ENCODE results near the gene KCNG2.

The KCNG2 gene

GRCh38 chr18:79926306-79926705, 128.6 kb downstream of the KCNG2 start:
- H3K27ac Mint-ChIP-seq, result no peak overlapping the region
- DNase-seq (no peak), ATAC-seq (replicated peaks) (no peak)
- no peaks in the 10 kb centered on the region for H3K27me3 Mint-ChIP-seq
- peaks cover 7 to 16% of the 10 kb centered on the region in 2 donors for H3K9me3 Mint-ChIP-seq
- H3K36me3 Mint-ChIP-seq (ENCODE audit: insufficient read depth), result peaks cover 59% of the 10 kb centered on the region
- no peak overlapping the region for H3K4me3 Mint-ChIP-seq
- peaks cover 7 to 8% of the 10 kb centered on the region in 2 donors for H3K4me1 Mint-ChIP-seq (ENCODE audit: low read depth in 2 of 2)

GRCh38 chr18:79926715-79927606, 129.2 kb downstream of the KCNG2 start:
- DNase-seq (no peak), ATAC-seq (replicated peaks) (no peak)
- Mint-ChIP-seq H3K9me3 (peaks cover 7 to 17% of the 10 kb centered on the region in 2 donors), H3K27me3 (no peaks in the 10 kb centered on the region), H3K4me1 (ENCODE audit: low read depth in 2 of 2) (peaks cover 7 to 8% of the 10 kb centered on the region in 2 donors), H3K36me3 (ENCODE audit: insufficient read depth) (peaks cover 54% of the 10 kb centered on the region), H3K4me3 (no peak overlapping the region), H3K27ac (no peak overlapping the region)

GRCh38 chr18:79927607-79928562, 130.1 kb downstream of the KCNG2 start:
- Mint-ChIP-seq H3K36me3 (ENCODE audit: insufficient read depth) (peaks cover 45% of the 10 kb centered on the region), H3K27me3 (no peaks in the 10 kb centered on the region), H3K4me1 (ENCODE audit: low read depth in 2 of 2) (peaks cover 7 to 8% of the 10 kb centered on the region in 2 donors), H3K4me3 (no peak overlapping the region), H3K27ac (no peak overlapping the region), H3K9me3 (peaks cover 7 to 24% of the 10 kb centered on the region in 2 donors)
- ATAC-seq (replicated peaks) (no peak), DNase-seq (no peak)

- Mint-ChIP-seq H3K27me3 (no peaks in the 10 kb centered on the region), H3K27ac (no peak overlapping the region), H3K4me3 (peak overlapping the region in 1 of 2 donors; percentile 25), H3K4me1 (ENCODE audit: low read depth in 2 of 2) (peaks cover 7 to 8% of the 10 kb centered on the region in 2 donors), H3K9me3 (peaks cover 7 to 31% of the 10 kb centered on the region in 2 donors), H3K36me3 (ENCODE audit: insufficient read depth) (peaks cover 43% of the 10 kb centered on the region)
- no peak for DNase-seq
- no peak for ATAC-seq (replicated peaks)
These were observed 130.8 kb downstream of the KCNG2 start for GRCh38 chr18:79928563-79928960.

GRCh38 chr18:79930020-79930642, 132.4 kb downstream of the KCNG2 start:
- peak overlapping the region in 1 of 2 donors; percentile 64 for H3K27ac Mint-ChIP-seq

GRCh38 chr18:79931475-79931874, 133.7 kb downstream of the KCNG2 start:
- Mint-ChIP-seq H3K9me3 (peaks cover 9 to 43% of the 10 kb centered on the region in 2 donors), H3K4me1 (ENCODE audit: low read depth in 2 of 2) (peaks cover 6 to 7% of the 10 kb centered on the region in 2 donors), H3K27me3 (no peaks in the 10 kb centered on the region), H3K36me3 (ENCODE audit: insufficient read depth) (peaks cover 29% of the 10 kb centered on the region), H3K27ac (no peak overlapping the region), H3K4me3 (no peak overlapping the region)
- ATAC-seq (replicated peaks), result no peak
- DNase-seq, result no peak

More at GRCh38 chr18:79930020-79930642, 132.4 kb downstream of the KCNG2 start:
- Mint-ChIP-seq H3K9me3 (peaks cover 7 to 36% of the 10 kb centered on the region in 2 donors), H3K4me1 (ENCODE audit: low read depth in 2 of 2) (peaks cover 7 to 8% of the 10 kb centered on the region in 2 donors), H3K4me3 (no peak overlapping the region), H3K36me3 (ENCODE audit: insufficient read depth) (peaks cover 38% of the 10 kb centered on the region), H3K27me3 (no peaks in the 10 kb centered on the region)
- no peak for DNase-seq
- ATAC-seq (replicated peaks), result no peak

- Mint-ChIP-seq H3K27ac (no peak overlapping the region), H3K9me3 (peaks cover 9 to 43% of the 10 kb centered on the region in 2 donors), H3K4me3 (no peak overlapping the region), H3K4me1 (ENCODE audit: low read depth in 2 of 2) (peaks cover 5 to 14% of the 10 kb centered on the region in 2 donors), H3K36me3 (ENCODE audit: insufficient read depth) (peaks cover 30% of the 10 kb centered on the region), H3K27me3 (no peaks in the 10 kb centered on the region)
- ATAC-seq (replicated peaks) (no peak), DNase-seq (no peak)
These were observed 135.2 kb downstream of the KCNG2 start for GRCh38 chr18:79932907-79933306.

GRCh38 chr18:79933765-79934164, 136.0 kb downstream of the KCNG2 start:
- H3K9me3 Mint-ChIP-seq, result peaks cover 9 to 41% of the 10 kb centered on the region in 2 donors
- no peak for ATAC-seq (replicated peaks)
- no peak for DNase-seq
- no peak overlapping the region for H3K27ac Mint-ChIP-seq
- H3K4me3 Mint-ChIP-seq, result no peak overlapping the region
- H3K4me1 Mint-ChIP-seq (ENCODE audit: low read depth in 2 of 2), result peaks cover 5 to 14% of the 10 kb centered on the region in 2 donors
- peaks cover 34% of the 10 kb centered on the region for H3K36me3 Mint-ChIP-seq (ENCODE audit: insufficient read depth)
- no peaks in the 10 kb centered on the region for H3K27me3 Mint-ChIP-seq

- Mint-ChIP-seq H3K36me3 (ENCODE audit: insufficient read depth) (peaks cover 39% of the 10 kb centered on the region), H3K9me3 (peaks cover 5 to 33% of the 10 kb centered on the region in 2 donors)
These were observed 136.8 kb downstream of the KCNG2 start for GRCh38 chr18:79934311-79935097.

GRCh38 chr18:79935098-79935480, 137.4 kb downstream of the KCNG2 start:
- Mint-ChIP-seq H3K27ac (no peak overlapping the region), H3K27me3 (no peaks in the 10 kb centered on the region), H3K9me3 (peaks cover 2 to 27% of the 10 kb centered on the region in 2 donors), H3K36me3 (ENCODE audit: insufficient read depth) (peaks cover 39% of the 10 kb centered on the region), H3K4me3 (no peak overlapping the region), H3K4me1 (ENCODE audit: low read depth in 2 of 2) (peaks cover 7 to 14% of the 10 kb centered on the region in 2 donors)
- DNase-seq (no peak), ATAC-seq (replicated peaks) (no peak)

More at GRCh38 chr18:79934311-79935097, 136.8 kb downstream of the KCNG2 start:
- DNase-seq (no peak), ATAC-seq (replicated peaks) (no peak)
- no peak overlapping the region for H3K27ac Mint-ChIP-seq
- H3K4me1 Mint-ChIP-seq (ENCODE audit: low read depth in 2 of 2), result peaks cover 3 to 10% of the 10 kb centered on the region in 2 donors
- H3K27me3 Mint-ChIP-seq, result no peaks in the 10 kb centered on the region
- H3K4me3 Mint-ChIP-seq, result no peak overlapping the region

- no peak overlapping the region for H3K4me3 Mint-ChIP-seq
- DNase-seq (no peak), ATAC-seq (replicated peaks) (no peak)
- no peaks in the 10 kb centered on the region for H3K27me3 Mint-ChIP-seq
- peaks cover 2 to 27% of the 10 kb centered on the region in 2 donors for H3K9me3 Mint-ChIP-seq
- no peak overlapping the region for H3K27ac Mint-ChIP-seq
- peaks cover 7 to 14% of the 10 kb centered on the region in 2 donors for H3K4me1 Mint-ChIP-seq (ENCODE audit: low read depth in 2 of 2)
- peaks cover 40% of the 10 kb centered on the region for H3K36me3 Mint-ChIP-seq (ENCODE audit: insufficient read depth)
These were observed 137.8 kb downstream of the KCNG2 start for GRCh38 chr18:79935499-79935898.

- peaks cover 2 to 27% of the 10 kb centered on the region in 2 donors for H3K9me3 Mint-ChIP-seq
These were observed 138.2 kb downstream of the KCNG2 start for GRCh38 chr18:79935925-79936324.

More at GRCh38 chr18:79935925-79936324, 138.2 kb downstream of the KCNG2 start:
- peaks cover 40% of the 10 kb centered on the region for H3K36me3 Mint-ChIP-seq (ENCODE audit: insufficient read depth)
- peaks cover 7 to 14% of the 10 kb centered on the region in 2 donors for H3K4me1 Mint-ChIP-seq (ENCODE audit: low read depth in 2 of 2)
- ATAC-seq (replicated peaks) (no peak), DNase-seq (no peak)
- H3K27ac Mint-ChIP-seq, result no peak overlapping the region
- no peak overlapping the region for H3K4me3 Mint-ChIP-seq
- no peaks in the 10 kb centered on the region for H3K27me3 Mint-ChIP-seq

Data from effector memory CD8-positive, alpha-beta T cell (primary cell).